Epithelial cell of esophagus (primary cell): Measurements from ENCODE around the gene PRKG1.
"Not testable (repeated sequence)": the region's sequence is repeated elsewhere in the genome, so short reads cannot be mapped to it uniquely, and the experiment has no call there.

Experiments used
- DNase-seq: peaks from one replicate; pipeline ENCODE4 v3.0.0; 2010; ENCODE audit warnings: low read depth
- H3K4me3 ChIP-seq: 2 replicates; pipeline ENCODE4 v1.5.1; 2011; ENCODE audit warnings: mild to moderate bottlenecking, low read length, control low read depth
- CTCF ChIP-seq: IDR thresholded peaks from 2 replicates; pipeline ENCODE4 v1.5.1; 2011; ENCODE audit warnings: low read depth, mild to moderate bottlenecking, low read length, control low read depth, inconsistent platforms; ENCODE audit not compliant: insufficient read depth; ENCODE audit errors: missing control alignments

The PRKG1 gene

GRCh38 chr10:51326174-51326573 is 251.9 kb downstream of the PRKG1 start:
- no peak for TF ChIP-seq CTCF

GRCh38 chr10:51327432-51327831 is 253.1 kb downstream of the PRKG1 start:
- H3K4me3 ChIP-seq = no peak overlapping the region
- no peak for DNase-seq
- no peak for TF ChIP-seq CTCF

More at GRCh38 chr10:51326174-51326573, 251.9 kb downstream of the PRKG1 start:
- DNase-seq = no peak
- H3K4me3 ChIP-seq = no peak overlapping the region

- no peak for TF ChIP-seq CTCF
Observed at GRCh38 chr10:51340366-51340765, 266.1 kb downstream of the PRKG1 start.

GRCh38 chr10:51340845-51341610 is 266.7 kb downstream of the PRKG1 start:
- peak; percentile 58 for DNase-seq
- TF ChIP-seq CTCF = no peak
- H3K4me3 ChIP-seq = no peak overlapping the region

More at GRCh38 chr10:51340366-51340765, 266.1 kb downstream of the PRKG1 start:
- no peak overlapping the region for H3K4me3 ChIP-seq
- DNase-seq = no peak

GRCh38 chr10:51341745-51342144 is 267.5 kb downstream of the PRKG1 start:
- not testable (repeated sequence) for H3K4me3 ChIP-seq, DNase-seq

- no peak overlapping the region for H3K4me3 ChIP-seq
- no peak for DNase-seq
- TF ChIP-seq CTCF = no peak
Observed at GRCh38 chr10:51342381-51342780, 268.1 kb downstream of the PRKG1 start.

GRCh38 chr10:51343391-51343790 is 269.1 kb downstream of the PRKG1 start:
- DNase-seq = no peak
- H3K4me3 ChIP-seq = no peak overlapping the region
- TF ChIP-seq CTCF = no peak

GRCh38 chr10:51344371-51344770 is 270.1 kb downstream of the PRKG1 start:
- peak; percentile 5 for DNase-seq
- TF ChIP-seq CTCF = no peak

More at GRCh38 chr10:51344371-51344770, 270.1 kb downstream of the PRKG1 start:
- H3K4me3 ChIP-seq = no peak overlapping the region
